SJSA1 (cell line): Measurements from ENCODE around the gene SLC27A4. TPM values are rescaled to one million over a fixed set of nuclear protein-coding genes. Genes with fewer than 3 reads are reported as not detected.

Experiments used
- DNase-seq, 2 experiments: peaks; one replicate each; pipeline ENCODE4 v3.0.0-alpha.2; 2015 to 2020; ENCODE audit warnings: low spot score in 2 of 2, low read depth in 1 of 2
- H3K27ac ChIP-seq: fragments of 250-450 bp; sonication (Bioruptor Pico); 2 replicates; pipeline ENCODE4 v1.5.1; 2020; ENCODE audit warnings: mild to moderate bottlenecking, moderate library complexity
- H3K27me3 ChIP-seq: fragments of 250-450 bp; sonication (Bioruptor Pico); replicated peaks from 2 replicates; pipeline ENCODE4 v1.5.1; 2020; ENCODE audit warnings: mild to moderate bottlenecking, moderate library complexity
- H3K36me3 ChIP-seq: fragments of 250-450 bp; sonication (Bioruptor Pico); 2 replicates; pipeline ENCODE4 v1.5.1; 2020; ENCODE audit warnings: mild to moderate bottlenecking
- H3K4me1 ChIP-seq: fragments of 250-450 bp; sonication (Bioruptor Pico); replicated peaks from 2 replicates; pipeline ENCODE4 v1.6.1; 2021; ENCODE audit warnings: mild to moderate bottlenecking
- H3K4me3 ChIP-seq: fragments of 250-450 bp; sonication (Bioruptor Pico); 2 replicates; pipeline ENCODE4 v1.5.1; 2020; ENCODE audit warnings: mild to moderate bottlenecking
- H3K9me3 ChIP-seq: fragments of 250-450 bp; sonication (Bioruptor Pico); replicated peaks from 2 replicates; pipeline ENCODE4 v1.5.1; 2020; ENCODE audit warnings: mild to moderate bottlenecking
- total RNA-seq: library from RNA; depleted of rRNA; stranded (reverse); fragments of >200 nt; shearing (Covaris generic); gene quantifications from 2 replicates; pipeline ENCODE4 v1.2.3, GENCODE V29; 2014

The SLC27A4 gene
- total RNA-seq, 1 experiment from 2014 or later = 26.4 TPM

DNA sequence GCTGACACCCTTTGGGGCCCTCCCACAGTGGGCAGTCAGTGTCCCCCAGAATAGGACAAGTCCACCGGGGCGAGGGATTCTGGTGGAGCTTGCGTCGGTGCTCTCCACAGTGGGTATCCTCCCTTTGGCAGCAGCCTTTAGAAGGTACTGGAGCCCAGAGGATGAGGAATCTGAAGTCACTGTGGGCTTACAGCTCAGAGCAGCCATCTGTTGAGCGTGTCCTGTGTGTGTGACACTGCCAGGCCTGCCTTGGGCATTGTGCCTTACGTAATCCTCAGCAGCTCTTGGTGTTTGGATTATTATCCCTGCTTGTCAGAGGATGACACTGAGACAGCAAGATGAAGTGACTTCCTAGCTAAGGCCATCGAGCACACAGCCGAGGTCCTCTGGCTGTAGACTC, 43.5 kb downstream of the SLC27A4 start:
- Histone ChIP-seq H3K9me3 (no peaks in the 10 kb centered on the region), H3K4me1 (no peaks in the 10 kb centered on the region), H3K27ac (no peak overlapping the region), H3K27me3 (no peaks in the 10 kb centered on the region), H3K4me3 (no peak overlapping the region), H3K36me3 (peaks cover 31% of the 10 kb centered on the region)
- DNase-seq = no peak

DNA sequence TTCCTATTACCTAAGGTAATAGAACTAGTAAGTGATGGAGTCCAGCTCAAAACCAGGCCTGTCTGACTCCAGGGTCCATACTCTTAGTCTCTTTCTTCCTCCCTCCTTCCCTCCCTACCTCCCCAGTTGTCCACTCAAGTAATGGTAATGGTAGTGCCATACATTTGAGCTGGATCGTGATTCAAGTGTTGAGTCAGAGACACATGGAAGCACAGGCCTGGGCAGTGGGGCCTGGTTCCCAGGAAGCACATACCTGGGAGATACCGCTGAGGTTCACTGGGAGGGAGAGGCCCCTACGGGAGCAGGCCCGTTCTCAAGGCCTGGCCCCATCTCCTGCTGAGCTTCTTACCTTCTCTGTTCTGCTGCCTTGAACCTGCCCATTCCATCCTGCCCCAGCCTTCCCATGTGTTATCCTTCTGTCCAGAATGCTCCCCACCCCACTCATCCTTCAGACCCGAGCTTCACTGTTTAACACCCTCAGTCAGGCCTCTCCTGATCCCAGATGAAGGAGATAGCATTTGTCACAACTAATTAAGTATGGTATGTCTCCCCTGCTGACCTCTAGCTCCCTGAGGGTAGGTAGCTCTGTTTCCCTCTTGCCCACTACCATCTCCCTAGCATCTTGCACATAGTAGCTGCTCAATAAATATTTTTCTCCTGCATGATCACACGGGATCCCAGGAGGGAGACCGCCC, 44.6 kb downstream of the SLC27A4 start:
- Histone ChIP-seq H3K27me3 (no peaks in the 10 kb centered on the region), H3K4me3 (no peak overlapping the region), H3K4me1 (no peaks in the 10 kb centered on the region), H3K9me3 (no peaks in the 10 kb centered on the region), H3K27ac (no peak overlapping the region), H3K36me3 (peaks cover 27% of the 10 kb centered on the region)
- no peak for DNase-seq

GRCh38 chr9:128385496-128386460, 45.5 kb downstream of the SLC27A4 start:
- Histone ChIP-seq H3K4me3 (no peak overlapping the region), H3K36me3 (peaks cover 24% of the 10 kb centered on the region), H3K27me3 (no peaks in the 10 kb centered on the region), H3K27ac (no peak overlapping the region), H3K9me3 (no peaks in the 10 kb centered on the region), H3K4me1 (no peaks in the 10 kb centered on the region)
- DNase-seq = no peak

GRCh38 chr9:128388150-128388549, 47.8 kb downstream of the SLC27A4 start:
- H3K4me3 ChIP-seq = no peak overlapping the region

GRCh38 chr9:128389395-128390149, 49.2 kb downstream of the SLC27A4 start:
- DNase-seq = no peak
- no peaks in the 10 kb centered on the region for H3K27me3 ChIP-seq
- peaks cover 18% of the 10 kb centered on the region for H3K36me3 ChIP-seq
- no peak overlapping the region for H3K4me3 ChIP-seq
- H3K27ac ChIP-seq = no peak overlapping the region
- no peaks in the 10 kb centered on the region for H3K9me3 ChIP-seq
- peaks cover 8% of the 10 kb centered on the region for H3K4me1 ChIP-seq

More at GRCh38 chr9:128388150-128388549, 47.8 kb downstream of the SLC27A4 start:
- Histone ChIP-seq H3K4me1 (no peaks in the 10 kb centered on the region), H3K36me3 (peaks cover 21% of the 10 kb centered on the region), H3K27ac (no peak overlapping the region), H3K27me3 (no peaks in the 10 kb centered on the region), H3K9me3 (no peaks in the 10 kb centered on the region)
- no peak for DNase-seq

- Histone ChIP-seq H3K4me1 (peaks cover 11% of the 10 kb centered on the region), H3K9me3 (no peaks in the 10 kb centered on the region), H3K27ac (no peak overlapping the region), H3K27me3 (no peaks in the 10 kb centered on the region), H3K36me3 (peaks cover 18% of the 10 kb centered on the region), H3K4me3 (no peak overlapping the region)
- DNase-seq = no peak
Observed at GRCh38 chr9:128390150-128390812, 50.0 kb downstream of the SLC27A4 start.

- DNase-seq = no peak
- Histone ChIP-seq H3K36me3 (peaks cover 18% of the 10 kb centered on the region), H3K4me3 (no peak overlapping the region), H3K4me1 (peaks cover 11% of the 10 kb centered on the region), H3K27ac (no peak overlapping the region), H3K9me3 (no peaks in the 10 kb centered on the region), H3K27me3 (no peaks in the 10 kb centered on the region)
Observed at GRCh38 chr9:128390813-128391711, 50.7 kb downstream of the SLC27A4 start.

- Histone ChIP-seq H3K4me3 (no peak overlapping the region), H3K27me3 (0 out of 2 replicates have a peak, but pooled peaks cover 2% of the 10 kb centered on the region), H3K36me3 (peaks cover 18% of the 10 kb centered on the region), H3K4me1 (peaks cover 11% of the 10 kb centered on the region), H3K27ac (no peak overlapping the region), H3K9me3 (no peaks in the 10 kb centered on the region)
- DNase-seq = no peak
Observed at GRCh38 chr9:128391956-128392301, 51.6 kb downstream of the SLC27A4 start.

GRCh38 chr9:128392302-128393144, 52.2 kb downstream of the SLC27A4 start:
- no peak for DNase-seq
- Histone ChIP-seq H3K36me3 (peaks cover 15% of the 10 kb centered on the region), H3K27ac (no peak overlapping the region), H3K4me3 (no peak overlapping the region), H3K4me1 (peaks cover 11% of the 10 kb centered on the region), H3K9me3 (no peaks in the 10 kb centered on the region), H3K27me3 (0 out of 2 replicates have a peak, but pooled peaks cover 5% of the 10 kb centered on the region)

GRCh38 chr9:128393145-128393775, 52.9 kb downstream of the SLC27A4 start:
- Histone ChIP-seq H3K27ac (no peak overlapping the region), H3K4me3 (no peak overlapping the region), H3K4me1 (peaks cover 11% of the 10 kb centered on the region), H3K9me3 (no peaks in the 10 kb centered on the region), H3K27me3 (peaks cover 6% of the 10 kb centered on the region; the same call in 1 of the 2 replicates), H3K36me3 (peaks cover 9% of the 10 kb centered on the region)
- no peak for DNase-seq

DNA sequence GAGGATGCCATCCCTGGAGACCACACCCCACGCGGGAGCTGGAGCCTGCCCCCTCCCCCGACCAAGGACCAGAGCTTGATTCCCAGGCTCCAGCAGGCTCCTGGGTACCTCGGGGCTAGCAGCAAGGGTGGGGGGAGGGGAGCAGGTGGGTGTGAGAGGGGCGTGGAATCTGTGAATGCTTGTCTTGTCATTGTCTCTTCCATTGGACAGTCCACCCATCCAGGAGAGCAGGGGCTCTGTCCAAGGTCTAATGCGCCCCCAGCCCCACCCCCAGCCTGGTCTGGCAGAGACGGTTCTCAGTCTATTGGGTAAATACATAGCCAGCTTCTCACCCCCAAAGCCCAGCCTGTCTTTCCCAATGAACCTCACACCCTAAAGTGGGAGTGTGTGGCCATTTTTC, 53.6 kb downstream of the SLC27A4 start:
- H3K4me3 ChIP-seq = no peak overlapping the region
- H3K4me1 ChIP-seq = peaks cover 11% of the 10 kb centered on the region
- peaks cover 3% of the 10 kb centered on the region; the same call in 1 of the 2 replicates for H3K36me3 ChIP-seq
- peaks cover 6% of the 10 kb centered on the region; the same call in 1 of the 2 replicates for H3K27me3 ChIP-seq
- no peak for DNase-seq
- no peaks in the 10 kb centered on the region for H3K9me3 ChIP-seq
- H3K27ac ChIP-seq = no peak overlapping the region
